HepG2 (cell line): ENCODE data around the gene PPP4R4. TPM values are rescaled to one million over a fixed set of nuclear protein-coding genes. Genes with fewer than 3 reads are reported as not detected.

Experiments used
- ARNTL ChIP-seq: sonication (generic); formaldehyde crosslinking; IDR thresholded peaks from 2 replicates; pipeline ENCODE4 v1.4.0; 2020; ENCODE audit warnings: mild to moderate bottlenecking, missing genetic modification reagents
- ATAD3A ChIP-seq: sonication (generic); formaldehyde crosslinking; IDR thresholded peaks from 2 replicates; pipeline ENCODE4 v1.4.0; 2020; ENCODE audit warnings: missing genetic modification reagents
- EZH2 ChIP-seq: conservative IDR thresholded peaks from 2 replicates; pipeline ENCODE4 v1.6.1; 2012; ENCODE audit warnings: mild to moderate bottlenecking, low read depth, low read length, moderate library complexity
- KMT2A ChIP-seq: sonication (generic); formaldehyde crosslinking; IDR thresholded peaks from 2 replicates; pipeline ENCODE4 v1.4.0; 2020; ENCODE audit warnings: missing genetic modification reagents
- MBD4 ChIP-seq: IDR thresholded peaks from 2 replicates; pipeline ENCODE4 v1.6.1; 2012; ENCODE audit warnings: low read length, inconsistent platforms, borderline replicate concordance
- MEF2D ChIP-seq: sonication (generic); formaldehyde crosslinking; IDR thresholded peaks from 2 replicates; pipeline ENCODE4 v1.5.1; 2020; ENCODE audit warnings: mild to moderate bottlenecking, missing genetic modification reagents
- MLLT10 ChIP-seq: sonication (generic); formaldehyde crosslinking; IDR thresholded peaks from 2 replicates; pipeline ENCODE4 v1.4.0; 2020; ENCODE audit warnings: missing genetic modification reagents
- NFYB ChIP-seq: sonication (generic); formaldehyde crosslinking; IDR thresholded peaks from 2 replicates; pipeline ENCODE4 v1.4.0; 2020; ENCODE audit warnings: missing genetic modification reagents
- NKX3-1 ChIP-seq: sonication (generic); formaldehyde crosslinking; IDR thresholded peaks from 2 replicates; pipeline ENCODE4 v1.5.0; 2020; ENCODE audit warnings: missing genetic modification reagents
- NR2F2 ChIP-seq: IDR thresholded peaks from 2 replicates; pipeline ENCODE4 v1.6.1; 2012; ENCODE audit warnings: low read depth, inconsistent platforms, borderline replicate concordance
- REXO4 ChIP-seq: sonication (generic); formaldehyde crosslinking; IDR thresholded peaks from 2 replicates; pipeline ENCODE4 v1.8.0; 2022; ENCODE audit warnings: missing genetic modification reagents, mild to moderate bottlenecking, borderline replicate concordance
- SIN3B ChIP-seq: fragments of 150-350 bp; IDR thresholded peaks from 2 replicates; pipeline ENCODE4 v1.6.1; 2014; ENCODE audit warnings: low read length
- SNAI1 ChIP-seq: sonication (generic); formaldehyde crosslinking; IDR thresholded peaks from 2 replicates; pipeline ENCODE4 v1.5.0; 2020; ENCODE audit warnings: mild to moderate bottlenecking, missing genetic modification reagents, borderline replicate concordance
- TCF7 ChIP-seq: sonication (generic); IDR thresholded peaks from 2 replicates; pipeline ENCODE4 v1.6.1; 2016; ENCODE audit warnings: antibody characterized with exemption, low read depth
- TMF1 ChIP-seq: sonication (generic); formaldehyde crosslinking; IDR thresholded peaks from 2 replicates; pipeline ENCODE4 v1.8.1; 2022; ENCODE audit warnings: low read depth, missing genetic modification reagents
- ZNF343 ChIP-seq: sonication (generic); formaldehyde crosslinking; IDR thresholded peaks from 2 replicates; pipeline ENCODE4 v1.4.0; 2020; ENCODE audit warnings: mild to moderate bottlenecking, missing genetic modification reagents
- ZNF382 ChIP-seq: sonication (generic); formaldehyde crosslinking; IDR thresholded peaks from 2 replicates; pipeline ENCODE4 v1.5.0; 2020; ENCODE audit warnings: missing genetic modification reagents, mild to moderate bottlenecking, borderline replicate concordance
- ZNF510 ChIP-seq: sonication (generic); formaldehyde crosslinking; IDR thresholded peaks from 2 replicates; pipeline ENCODE4 v1.4.0; 2020; ENCODE audit warnings: low read depth, mild to moderate bottlenecking, missing genetic modification reagents
- ZNF564 ChIP-seq: sonication (generic); formaldehyde crosslinking; IDR thresholded peaks from 2 replicates; pipeline ENCODE4 v1.8.1; 2023; ENCODE audit warnings: mild to moderate bottlenecking, missing genetic modification reagents
- ZNF878 ChIP-seq: sonication (generic); formaldehyde crosslinking; IDR thresholded peaks from 2 replicates; pipeline ENCODE4 v1.8.1; 2023; ENCODE audit warnings: mild to moderate bottlenecking, missing genetic modification reagents, moderate library complexity
- polyA plus RNA-seq, 8 experiments: library from polyadenylated mRNA; depleted of rRNA in 3 of 8; stranded (reverse) in 7 of 8; unstranded in 1 of 8; fragments of >200 nt; fragmentation: Illumina TruSeq in 4 of 8; extraction: Trizol in 4 of 8; gene quantifications; 2 replicates each; pipeline versions ENCODE4 v1.2.1 to v1.2.3, GENCODE V29; 2011 to 2016; ENCODE audit warnings: low read depth in 4 of 8, missing spikeins in 1 of 8, mixed read lengths in 1 of 8; ENCODE audit not compliant: insufficient read depth in 1 of 8
- total RNA-seq, 5 experiments: library from RNA; depleted of rRNA; stranded (reverse); fragments of >200 nt; fragmentation: Illumina TruSeq; extraction: Trizol; gene quantifications; 2 replicates each; pipeline ENCODE4 v1.2.3, GENCODE V29; 2016; ENCODE audit warnings: low read depth in 1 of 5
- TF ChIP-seq, protein P1 (sequence below), 2 experiments: sonication (generic) in 1 of 2; formaldehyde crosslinking in 1 of 2; IDR thresholded peaks; 2 replicates each; pipeline versions ENCODE4 v1.4.0 to v1.6.1; 2016 to 2020; ENCODE audit warnings: borderline replicate concordance in 1 of 2, low read depth in 1 of 2, mild to moderate bottlenecking in 1 of 2, missing genetic modification reagents in 1 of 2
- TF ChIP-seq, protein P2 (sequence below): sonication (generic); formaldehyde crosslinking; IDR thresholded peaks from 2 replicates; pipeline ENCODE4 v1.5.0; 2020; ENCODE audit warnings: mild to moderate bottlenecking, missing genetic modification reagents, borderline replicate concordance
- TF ChIP-seq, protein P3 (sequence below): sonication (generic); formaldehyde crosslinking; IDR thresholded peaks from 2 replicates; pipeline ENCODE4 v1.5.1; 2020; ENCODE audit warnings: mild to moderate bottlenecking, missing genetic modification reagents, moderate library complexity

Gene PPP4R4
- total and polyA plus RNA-seq, 2 of the 13 experiments (the other 11 are each of a cell fraction or from before 2014, with no cell fraction given): 9.5 to 19.8 TPM

DNA sequence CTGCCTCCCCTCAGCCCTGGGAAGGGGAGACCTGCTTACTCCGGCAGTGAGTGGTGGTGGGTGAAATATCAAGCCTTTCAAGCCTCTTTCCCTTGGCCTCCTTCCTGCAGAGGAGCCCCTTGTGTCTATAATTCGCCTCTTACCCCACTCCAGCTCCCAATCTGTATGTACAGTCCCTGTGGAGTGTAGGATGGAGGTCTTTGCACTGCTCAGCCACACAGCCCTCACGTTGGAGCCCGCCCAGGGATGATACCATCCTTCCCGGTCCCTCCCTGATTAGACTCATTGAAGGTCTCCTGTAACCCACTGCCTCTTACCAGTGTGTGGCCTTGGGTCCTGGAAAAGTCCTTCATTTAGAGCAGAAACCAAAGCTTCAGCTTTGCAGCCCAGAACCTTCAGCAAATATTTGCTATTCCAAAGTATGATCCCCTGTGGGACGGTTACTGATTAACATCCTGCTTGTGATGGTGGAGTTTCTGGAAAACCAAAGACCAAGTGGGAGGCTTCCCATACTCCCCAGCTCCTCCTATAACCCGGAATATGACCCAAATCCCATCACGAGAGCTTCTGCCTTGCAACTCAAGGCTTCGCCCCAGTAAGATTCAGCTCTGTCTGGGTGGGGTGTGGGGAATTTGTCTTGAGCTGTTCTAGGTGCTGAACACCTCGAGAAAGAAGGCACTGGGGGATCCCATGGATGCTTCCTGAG is 118.9 kb downstream of the PPP4R4 start, which contains the start of gene SERPINA10 (continued):
- TF ChIP-seq, protein P1, sequence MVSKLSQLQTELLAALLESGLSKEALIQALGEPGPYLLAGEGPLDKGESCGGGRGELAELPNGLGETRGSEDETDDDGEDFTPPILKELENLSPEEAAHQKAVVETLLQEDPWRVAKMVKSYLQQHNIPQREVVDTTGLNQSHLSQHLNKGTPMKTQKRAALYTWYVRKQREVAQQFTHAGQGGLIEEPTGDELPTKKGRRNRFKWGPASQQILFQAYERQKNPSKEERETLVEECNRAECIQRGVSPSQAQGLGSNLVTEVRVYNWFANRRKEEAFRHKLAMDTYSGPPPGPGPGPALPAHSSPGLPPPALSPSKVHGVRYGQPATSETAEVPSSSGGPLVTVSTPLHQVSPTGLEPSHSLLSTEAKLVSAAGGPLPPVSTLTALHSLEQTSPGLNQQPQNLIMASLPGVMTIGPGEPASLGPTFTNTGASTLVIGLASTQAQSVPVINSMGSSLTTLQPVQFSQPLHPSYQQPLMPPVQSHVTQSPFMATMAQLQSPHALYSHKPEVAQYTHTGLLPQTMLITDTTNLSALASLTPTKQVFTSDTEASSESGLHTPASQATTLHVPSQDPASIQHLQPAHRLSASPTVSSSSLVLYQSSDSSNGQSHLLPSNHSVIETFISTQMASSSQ (IDR thresholded peaks at IDR 0.05; ENCODE audit: low read depth): peak; percentile 97
- TF ChIP-seq, protein P1 (CRISPR knock-in tag; IDR thresholded peaks at IDR 0.05; ENCODE audit: borderline replicate concordance): peak; percentile 99
- TF ChIP-seq, protein P2, sequence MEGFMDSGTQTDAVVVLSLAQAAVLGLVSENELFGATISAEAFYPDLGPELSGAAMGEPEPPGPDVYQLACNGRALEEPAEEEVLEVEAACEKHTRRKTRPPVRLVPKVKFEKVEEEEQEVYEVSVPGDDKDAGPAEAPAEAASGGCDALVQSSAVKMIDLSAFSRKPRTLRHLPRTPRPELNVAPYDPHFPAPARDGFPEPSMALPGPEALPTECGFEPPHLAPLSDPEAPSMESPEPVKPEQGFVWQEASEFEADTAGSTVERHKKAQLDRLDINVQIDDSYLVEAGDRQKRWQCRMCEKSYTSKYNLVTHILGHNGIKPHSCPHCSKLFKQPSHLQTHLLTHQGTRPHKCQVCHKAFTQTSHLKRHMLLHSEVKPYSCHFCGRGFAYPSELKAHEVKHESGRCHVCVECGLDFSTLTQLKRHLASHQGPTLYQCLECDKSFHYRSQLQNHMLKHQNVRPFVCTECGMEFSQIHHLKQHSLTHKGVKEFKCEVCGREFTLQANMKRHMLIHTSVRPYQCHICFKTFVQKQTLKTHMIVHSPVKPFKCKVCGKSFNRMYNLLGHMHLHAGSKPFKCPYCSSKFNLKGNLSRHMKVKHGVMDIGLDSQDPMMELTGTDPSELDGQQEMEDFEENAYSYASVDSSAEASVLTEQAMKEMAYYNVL: peak; percentile 78; the same call in 1 of the 2 replicates
- TF ChIP-seq MEF2D (CRISPR knock-in tag) (peak; percentile 35), NFYB (CRISPR knock-in tag) (no peak), SIN3B (no peak), ZNF510 (CRISPR knock-in tag) (peak; percentile 70; the same call in 1 of the 2 replicates), MBD4 (no peak), MLLT10 (no peak), KMT2A (CRISPR knock-in tag) (no peak; the same call in 1 of the 2 replicates), EZH2 (no peak), ZNF382 (no peak), ARNTL (CRISPR knock-in tag) (peak; percentile 71; the same call in 1 of the 2 replicates), NR2F2 (peak; percentile 49; the same call in 1 of the 2 replicates), ATAD3A (CRISPR knock-in tag) (no peak), TMF1 (CRISPR knock-in tag) (no peak), REXO4 (CRISPR knock-in tag) (no peak), ZNF343 (CRISPR knock-in tag) (peak; percentile 21; the same call in 1 of the 2 replicates), NKX3-1 (CRISPR knock-in tag) (peak; percentile 44; the same call in 1 of the 2 replicates), TCF7 (no peak), ZNF564 (CRISPR knock-in tag) (0 out of 2 replicates have a peak, but pooled peaks have one; percentile 46), SNAI1 (CRISPR knock-in tag) (no peak), ZNF878 (CRISPR knock-in tag) (no peak; the same call in 1 of the 2 replicates)
- TF ChIP-seq, protein P3, sequence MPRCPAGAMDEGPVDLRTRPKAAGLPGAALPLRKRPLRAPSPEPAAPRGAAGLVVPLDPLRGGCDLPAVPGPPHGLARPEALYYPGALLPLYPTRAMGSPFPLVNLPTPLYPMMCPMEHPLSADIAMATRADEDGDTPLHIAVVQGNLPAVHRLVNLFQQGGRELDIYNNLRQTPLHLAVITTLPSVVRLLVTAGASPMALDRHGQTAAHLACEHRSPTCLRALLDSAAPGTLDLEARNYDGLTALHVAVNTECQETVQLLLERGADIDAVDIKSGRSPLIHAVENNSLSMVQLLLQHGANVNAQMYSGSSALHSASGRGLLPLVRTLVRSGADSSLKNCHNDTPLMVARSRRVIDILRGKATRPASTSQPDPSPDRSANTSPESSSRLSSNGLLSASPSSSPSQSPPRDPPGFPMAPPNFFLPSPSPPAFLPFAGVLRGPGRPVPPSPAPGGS: no peak
